Measurements from ENCODE around the gene PPP5C.

- TF ChIP-seq CTCF (IDR thresholded peaks at IDR 0.05) (no peak), POLR2A (IDR thresholded peaks at IDR 0.05) (no peak)
These were observed 1.1 kb downstream of the PPP5C start for GRCh38 chr19:46347985-46348384.

All from lower leg skin (tissue), 3 donors.